H1 (cell line): ENCODE data around the gene PPFIBP2. TPM values are rescaled to one million over a fixed set of nuclear protein-coding genes. Genes with fewer than 3 reads are reported as not detected.

Experiments used
- CTCF ChIA-PET: fragments of 300-600 bp; sonication (Branson Sonifier 250); formaldehyde crosslinking; loops from one replicate; lab custom pipeline; 2021; ENCODE audit not compliant: partially characterized antibody; lab: Charles Lee
- POLR2A ChIA-PET: fragments of 300-600 bp; sonication (Branson Sonifier 250); formaldehyde crosslinking; loops from one replicate; lab custom pipeline; 2021; ENCODE audit warnings: inconsistent platforms; ENCODE audit not compliant: partially characterized antibody; lab: Charles Lee
- DNase-seq, 2 experiments: peaks; one replicate each; pipeline versions ENCODE4 v3.0.0 to v3.0.0-alpha.2; 2010 to 2022; ENCODE audit warnings: low spot score in 2 of 2, low read depth in 1 of 2, mixed read lengths in 1 of 2
- FAIRE-seq: peaks from 2 replicates; lab custom pipeline; 2011; peaks lifted over from hg19 to GRCh38; lab: Jason Lieb, UNC
- H2AFZ ChIP-seq: 2 replicates; pipeline ENCODE4 v1.8.1; 2012; ENCODE audit warnings: low read length, inconsistent platforms
- H2AK5ac ChIP-seq: 2 replicates; pipeline ENCODE4 v1.6.1; 2013; ENCODE audit warnings: low read depth, low read length
- H2BK120ac ChIP-seq: replicated peaks from 2 replicates; pipeline ENCODE3; 2013; ENCODE audit warnings: low read depth, low read length, inconsistent platforms
- H2BK12ac ChIP-seq: 2 replicates; pipeline ENCODE4 v1.6.1; 2013; ENCODE audit warnings: low read depth, low read length
- H2BK15ac ChIP-seq: 2 replicates; pipeline ENCODE4 v1.6.1; 2013; ENCODE audit warnings: low read length
- H2BK20ac ChIP-seq: 2 replicates; pipeline ENCODE4 v1.6.1; 2013; ENCODE audit warnings: low read length
- H2BK5ac ChIP-seq: 2 replicates; pipeline ENCODE4 v1.6.1; 2013; ENCODE audit warnings: low read depth, low read length
- H3K14ac ChIP-seq: 2 replicates; pipeline ENCODE4 v1.6.1; 2013; ENCODE audit warnings: inconsistent platforms; ENCODE audit not compliant: insufficient read length
- H3K18ac ChIP-seq: 2 replicates; pipeline ENCODE4 v1.6.1; 2013; ENCODE audit warnings: low read length; ENCODE audit errors: extremely low read depth
- H3K23ac ChIP-seq: 2 replicates; pipeline ENCODE4 v1.6.1; 2013; ENCODE audit warnings: inconsistent platforms; ENCODE audit not compliant: insufficient read length
- H3K23me2 ChIP-seq: 2 replicates; pipeline ENCODE4 v1.6.1; 2013; ENCODE audit warnings: low read depth, low read length
- H3K27ac ChIP-seq: 2 replicates; pipeline ENCODE4 v1.6.1; 2011; ENCODE audit warnings: low read depth, low read length, inconsistent platforms
- H3K27me3 ChIP-seq, 4 experiments: replicated peaks in 1 of 4; 1 replicate in 1 of 4; 2 replicates in 3 of 4; pipeline versions ENCODE4 v1.6.1 to v1.8.1; 2011 to 2013; ENCODE audit warnings: low read length in 3 of 4, mild to moderate bottlenecking in 3 of 4, inconsistent platforms in 2 of 4, mixed read lengths in 2 of 4, moderate library complexity in 1 of 4; ENCODE audit not compliant: control insufficient read depth in 3 of 4, insufficient read depth in 3 of 4; ENCODE audit errors: extremely low read depth in 1 of 4
- H3K36me3 ChIP-seq, 4 experiments: 2 replicates each; pipeline versions ENCODE4 v1.6.1 to v1.8.1; 2011 to 2013; ENCODE audit warnings: mild to moderate bottlenecking in 4 of 4, low read length in 3 of 4, moderate library complexity in 2 of 4, control low read depth in 1 of 4, inconsistent platforms in 1 of 4; ENCODE audit not compliant: insufficient read depth in 4 of 4, control insufficient read depth in 2 of 4
- H3K4ac ChIP-seq: replicated peaks from 2 replicates; pipeline ENCODE3; 2013; ENCODE audit warnings: low read length, low read depth, mixed read lengths, inconsistent platforms; ENCODE audit not compliant: insufficient read length
- H3K4me1 ChIP-seq, 4 experiments: replicated peaks in 1 of 4; 1 replicate in 1 of 4; 2 replicates in 3 of 4; pipeline versions ENCODE4 v1.6.1 to v1.8.1; 2011 to 2013; ENCODE audit warnings: low read length in 3 of 4, inconsistent platforms in 2 of 4, mixed read lengths in 1 of 4; ENCODE audit not compliant: insufficient read depth in 4 of 4, control insufficient read depth in 3 of 4
- H3K4me2 ChIP-seq, 2 experiments: 2 replicates each; pipeline versions ENCODE4 v1.6.1 to v1.8.1; 2011 to 2013; ENCODE audit warnings: low read depth in 2 of 2, low read length in 2 of 2, control low read depth in 1 of 2, inconsistent platforms in 1 of 2, mild to moderate bottlenecking in 1 of 2; ENCODE audit not compliant: insufficient read depth in 1 of 2
- H3K4me3 ChIP-seq, 4 experiments: fragments of 200-600, 300-600 bp in 1 of 4; sonication (generic), shearing (Covaris generic), sonication (Bioruptor Twin) in 1 of 4; 2 replicates each; pipeline versions ENCODE4 v1.5.1 to v1.8.1; 2011 to 2016; ENCODE audit warnings: low read length in 4 of 4, low read depth in 3 of 4, control low read depth in 2 of 4, inconsistent platforms in 2 of 4, mild to moderate bottlenecking in 2 of 4, mixed read lengths in 1 of 4, moderate library complexity in 1 of 4; ENCODE audit not compliant: insufficient read depth in 2 of 4; ENCODE audit errors: extremely low read depth in 1 of 4
- H3K56ac ChIP-seq: replicated peaks from 2 replicates; pipeline ENCODE3; 2013; ENCODE audit warnings: low read depth, mild to moderate bottlenecking, mixed read lengths, low read length, inconsistent platforms; ENCODE audit not compliant: insufficient read length
- H3K79me1 ChIP-seq: 2 replicates; pipeline ENCODE4 v1.6.1; 2013; ENCODE audit warnings: low read depth, low read length, control low read depth
- H3K79me2 ChIP-seq, 2 experiments: 2 replicates each; pipeline versions ENCODE4 v1.6.1 to v1.8.1; 2012 to 2013; ENCODE audit warnings: low read length in 2 of 2, mild to moderate bottlenecking in 2 of 2, inconsistent platforms in 1 of 2; ENCODE audit not compliant: insufficient read depth in 2 of 2, control insufficient read depth in 1 of 2
- H3K9ac ChIP-seq, 4 experiments: replicated peaks in 1 of 4; 1 replicate in 1 of 4; 2 replicates in 3 of 4; pipeline versions ENCODE4 v1.6.1 to v1.8.1; 2011 to 2013; ENCODE audit warnings: low read depth in 3 of 4, low read length in 3 of 4, control low read depth in 2 of 4, mild to moderate bottlenecking in 2 of 4, moderate library complexity in 2 of 4, inconsistent platforms in 1 of 4; ENCODE audit errors: extremely low read depth in 1 of 4
- H3K9me3 ChIP-seq, 2 experiments: 2 replicates each; pipeline versions ENCODE4 v1.6.1 to v1.8.1; 2012 to 2013; ENCODE audit warnings: mild to moderate bottlenecking in 2 of 2, moderate library complexity in 2 of 2, control low read depth in 1 of 2, inconsistent platforms in 1 of 2, low read depth in 1 of 2, low read length in 1 of 2, mixed read lengths in 1 of 2; ENCODE audit not compliant: insufficient read depth in 2 of 2
- H4K20me1 ChIP-seq, 2 experiments: replicated peaks in 1 of 2; 2 replicates each; pipeline versions ENCODE3 to v1.8.1; 2011 to 2013; ENCODE audit warnings: inconsistent platforms in 2 of 2, low read length in 2 of 2, mild to moderate bottlenecking in 1 of 2; ENCODE audit not compliant: insufficient read depth in 2 of 2, control insufficient read depth in 1 of 2
- H4K5ac ChIP-seq: 2 replicates; pipeline ENCODE4 v1.6.1; 2013; ENCODE audit warnings: low read length, low read depth, mixed read lengths, inconsistent platforms; ENCODE audit not compliant: insufficient read length
- H4K8ac ChIP-seq: 2 replicates; pipeline ENCODE4 v1.8.0; 2013; ENCODE audit warnings: mild to moderate bottlenecking, moderate library complexity, low read length, inconsistent platforms; ENCODE audit not compliant: insufficient read depth; ENCODE audit errors: extremely low read depth
- H4K91ac ChIP-seq: replicated peaks from 2 replicates; pipeline ENCODE3; 2013; ENCODE audit warnings: low read length, mixed read lengths, inconsistent platforms; ENCODE audit not compliant: insufficient read length
- BRCA1 ChIP-seq: IDR thresholded peaks from 2 replicates; pipeline ENCODE4 v1.6.1; 2012; ENCODE audit warnings: low read depth, low read length, improper control_type of control experiment
- CBX8 ChIP-seq: fragments of 300-800, 300-1000 bp; sonication (generic); IDR thresholded peaks from 2 replicates; pipeline ENCODE4 v1.7.1; 2016; ENCODE audit warnings: low read depth, low read length, borderline replicate concordance
- EGR1 ChIP-seq: IDR thresholded peaks from 2 replicates; pipeline ENCODE4 v1.6.1; 2011; ENCODE audit warnings: low read depth, low read length, borderline replicate concordance
- GABPA ChIP-seq: IDR thresholded peaks from 2 replicates; pipeline ENCODE4 v1.6.1; 2011; ENCODE audit warnings: mild to moderate bottlenecking, low read length, moderate library complexity, borderline replicate concordance; ENCODE audit not compliant: insufficient read depth
- MAFK ChIP-seq: IDR thresholded peaks from 2 replicates; pipeline ENCODE4 v1.6.1; 2012; ENCODE audit warnings: low read depth, mild to moderate bottlenecking, improper control_type of control experiment, low read length
- PHF8 ChIP-seq: fragments of 200-600 bp; sonication (generic); conservative IDR thresholded peaks from 2 replicates; pipeline ENCODE4 v1.7.1; 2012; ENCODE audit warnings: low read depth, mild to moderate bottlenecking, inconsistent platforms, low read length, moderate library complexity
- SAP30 ChIP-seq: fragments of 300-600 bp; sonication (generic); IDR thresholded peaks from 2 replicates; pipeline ENCODE4 v1.7.1; 2012; ENCODE audit warnings: low read length, moderate library complexity, mild to moderate bottlenecking, inconsistent platforms; ENCODE audit not compliant: insufficient read depth, insufficient replicate concordance
- TAF1 ChIP-seq: IDR thresholded peaks from 2 replicates; pipeline ENCODE4 v1.6.1; 2011; ENCODE audit warnings: mild to moderate bottlenecking, low read depth, low read length
- TAF7 ChIP-seq: optimal IDR thresholded peaks from 2 replicates; pipeline ENCODE3; 2011; ENCODE audit warnings: low read depth, mild to moderate bottlenecking, inconsistent platforms, low read length, moderate library complexity, borderline replicate concordance
- ZNF274 ChIP-seq: IDR thresholded peaks from 2 replicates; pipeline ENCODE4 v1.7.0; 2012; ENCODE audit warnings: low read length, borderline replicate concordance; ENCODE audit errors: extremely low read depth
- WGBS, 2 experiments: shearing (Covaris generic) in 1 of 2; methylation state at CpG; one replicate each; pipeline versions ENCODE4 v1.1.6 to v1.1.7; 2013 to 2015; ENCODE audit warnings: low lambda C conversion rate in 2 of 2, mixed read lengths in 2 of 2, inconsistent platforms in 1 of 2, low coverage in 1 of 2, missing lambda C conversion rate in 1 of 2; ENCODE audit not compliant: insufficient replicate concordance in 2 of 2, insufficient coverage in 1 of 2, insufficient read length in 1 of 2; ENCODE audit errors: extremely low coverage in 1 of 2, missing lambda C conversion rate in 1 of 2; 5-methylcytosine and 5-hydroxymethylcytosine counted together
- polyA plus RNA-seq, 7 experiments: library from polyadenylated mRNA; depleted of rRNA in 3 of 7; stranded (reverse) in 5 of 7; unstranded in 2 of 7; fragments of >200 nt in 5 of 7; fragments of 200-250 nt in 2 of 7; gene quantifications; 1 replicate in 5 of 7; 2 replicates in 1 of 7; 4 replicates in 1 of 7; pipeline versions ENCODE4 v1.2.1 to v1.2.3, GENCODE V29; 2011 to 2013; ENCODE audit warnings: missing spikeins in 2 of 7, mixed read lengths in 2 of 7
- total RNA-seq: library from RNA; stranded (reverse); fragmentation: NEBNext Ultra II Directional; extraction: Animal tissue kit (Norgen Biotek cat#: 25700); gene quantifications from 2 replicates; pipeline ENCODE4 v1.2.1, GENCODE V29; 2021

Gene PPFIBP2
- total and polyA plus RNA-seq, 2 of the 8 experiments (the other 6 are each of a cell fraction or from before 2014, with no cell fraction given) = 5.5 to 9.8 TPM

- peaks cover 0 to 6% (median 4%) of the 10 kb centered on the region in 4 experiments; a peak in 5 of 7 replicates for H3K4me1 ChIP-seq
- H3K27ac ChIP-seq = no peak overlapping the region
- no peak overlapping the region for H3K18ac ChIP-seq
- no peak overlapping the region for H3K4me2 ChIP-seq
- H2AFZ ChIP-seq = no peak overlapping the region
- no peak overlapping the region for H2BK20ac ChIP-seq
- H3K56ac ChIP-seq = no peak overlapping the region
- ChIA-PET POLR2A (interaction anchor here (0.8 to 1.2 kb wide), 2 partner anchors 19 to 50 kb away, joined by 3 read pairs; no protein-coding TSS in a partner anchor), CTCF (interaction anchor here (0.6 to 4.4 kb wide), 8 partner anchors 11 to 263 kb away, joined by 3 to 28 read pairs (median 4); no protein-coding TSS in a partner anchor)
- no peak overlapping the region for H3K9ac ChIP-seq
- H3K4me3 ChIP-seq = no peak overlapping the region
- H2BK120ac ChIP-seq = no peak overlapping the region
- TF ChIP-seq BRCA1 (no peak), CBX8 (no peak), EGR1 (no peak), PHF8 (no peak), GABPA (no peak), TAF7 (no peak), MAFK (no peak), TAF1 (no peak), SAP30 (no peak), ZNF274 (no peak)
- H4K5ac ChIP-seq = no peak overlapping the region
- FAIRE-seq = no peak
- no peak for DNase-seq
- no peak overlapping the region for H2AK5ac ChIP-seq
- no peak overlapping the region for H4K8ac ChIP-seq
- no peaks in the 10 kb centered on the region for H3K36me3 ChIP-seq
- H3K23ac ChIP-seq = no peak overlapping the region
- peaks cover 0 to 10% (median 5%) of the 10 kb centered on the region in 4 experiments; a peak in 3 of 7 replicates for H3K27me3 ChIP-seq
- no peak overlapping the region for H2BK5ac ChIP-seq
- H4K91ac ChIP-seq = no peak overlapping the region
- H2BK15ac ChIP-seq = no peak overlapping the region
- H3K79me2 ChIP-seq = no peaks in the 10 kb centered on the region
- H4K20me1 ChIP-seq = no peaks in the 10 kb centered on the region
- peaks cover 9% of the 10 kb centered on the region for H3K23me2 ChIP-seq
- H3K79me1 ChIP-seq = no peaks in the 10 kb centered on the region
- H3K14ac ChIP-seq = no peak overlapping the region
- no peak overlapping the region for H2BK12ac ChIP-seq
- WGBS, 2 experiments = 92% methylated on average over 2 of the region's 2 CpGs; no CpG with 5 or more reads in 1 of the 2 experiments
- H3K4ac ChIP-seq = no peak overlapping the region
- no peaks in the 10 kb centered on the region for H3K9me3 ChIP-seq
Observed at GRCh38 chr11:7509966-7510365, 3.8 kb upstream of the PPFIBP2 start.
